Loucy (cell line): ENCODE measurements around the gene ORC2.

Experiments used
- EZH2phosphoT487 ChIP-seq: fragments of 200-600 bp; IDR thresholded peaks from 2 replicates; pipeline ENCODE4 v1.6.1; 2018; ENCODE audit warnings: antibody characterized with exemption, mild to moderate bottlenecking, moderate library complexity, borderline replicate concordance
- TF ChIP-seq, protein P1 (sequence below): fragments of 200-600 bp; sonication (generic); conservative IDR thresholded peaks from 2 replicates; pipeline ENCODE4 v1.5.1; 2014; ENCODE audit warnings: mild to moderate bottlenecking, antibody characterized with exemption, low read length

DNA sequence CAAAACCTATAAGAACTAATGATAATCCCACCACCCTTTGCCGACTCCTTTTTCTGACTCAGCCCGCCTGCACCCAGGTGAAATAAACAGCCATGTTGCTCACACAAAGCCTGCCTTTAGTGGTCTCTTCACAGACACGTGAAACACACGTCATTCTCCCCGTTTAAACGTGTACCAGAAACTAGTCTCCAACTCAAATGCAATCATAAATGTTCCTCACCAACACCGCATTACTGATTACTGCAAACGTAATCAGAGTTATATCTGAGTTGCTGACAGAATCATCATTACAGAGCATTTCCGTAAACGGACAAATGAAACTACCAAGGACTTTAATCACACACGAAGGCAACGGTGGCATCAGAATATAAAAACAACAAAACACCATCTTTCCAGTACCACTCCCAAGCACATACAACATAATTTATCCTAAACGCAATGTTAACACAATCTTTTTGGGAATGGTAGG, 100.9 kb downstream of the ORC2 start:
- TF ChIP-seq, protein P1, sequence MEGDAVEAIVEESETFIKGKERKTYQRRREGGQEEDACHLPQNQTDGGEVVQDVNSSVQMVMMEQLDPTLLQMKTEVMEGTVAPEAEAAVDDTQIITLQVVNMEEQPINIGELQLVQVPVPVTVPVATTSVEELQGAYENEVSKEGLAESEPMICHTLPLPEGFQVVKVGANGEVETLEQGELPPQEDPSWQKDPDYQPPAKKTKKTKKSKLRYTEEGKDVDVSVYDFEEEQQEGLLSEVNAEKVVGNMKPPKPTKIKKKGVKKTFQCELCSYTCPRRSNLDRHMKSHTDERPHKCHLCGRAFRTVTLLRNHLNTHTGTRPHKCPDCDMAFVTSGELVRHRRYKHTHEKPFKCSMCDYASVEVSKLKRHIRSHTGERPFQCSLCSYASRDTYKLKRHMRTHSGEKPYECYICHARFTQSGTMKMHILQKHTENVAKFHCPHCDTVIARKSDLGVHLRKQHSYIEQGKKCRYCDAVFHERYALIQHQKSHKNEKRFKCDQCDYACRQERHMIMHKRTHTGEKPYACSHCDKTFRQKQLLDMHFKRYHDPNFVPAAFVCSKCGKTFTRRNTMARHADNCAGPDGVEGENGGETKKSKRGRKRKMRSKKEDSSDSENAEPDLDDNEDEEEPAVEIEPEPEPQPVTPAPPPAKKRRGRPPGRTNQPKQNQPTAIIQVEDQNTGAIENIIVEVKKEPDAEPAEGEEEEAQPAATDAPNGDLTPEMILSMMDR = no peak
- no peak for TF ChIP-seq EZH2phosphoT487
